Subcutaneous abdominal adipose tissue (tissue), 5 donors: ENCODE measurements around the gene ZDHHC6.

ENCODE experiments used
- H3K27ac ChIP-seq: one replicate; pipeline ENCODE4 v1.7.0; 2013; ENCODE audit warnings: low read depth, mild to moderate bottlenecking, inconsistent platforms, low read length, moderate library complexity
- H3K27me3 ChIP-seq, 5 donors: one replicate each; pipeline ENCODE4 v1.7.0; 2013; ENCODE audit warnings: low read length in 5 of 5, inconsistent platforms in 1 of 5; ENCODE audit not compliant: control insufficient read depth in 5 of 5, insufficient read depth in 4 of 5
- H3K36me3 ChIP-seq, 5 donors: one replicate each; pipeline ENCODE4 v1.7.0; 2013; ENCODE audit warnings: low read length in 5 of 5; ENCODE audit not compliant: control insufficient read depth in 5 of 5, insufficient read depth in 5 of 5
- H3K4me1 ChIP-seq, 5 donors: one replicate each; pipeline ENCODE4 v1.7.0; 2013; ENCODE audit warnings: low read length in 5 of 5, mild to moderate bottlenecking in 3 of 5, moderate library complexity in 1 of 5; ENCODE audit not compliant: control insufficient read depth in 5 of 5, insufficient read depth in 5 of 5
- H3K4me3 ChIP-seq, 5 donors: one replicate each; pipeline ENCODE4 v1.7.0; 2013; ENCODE audit warnings: low read length in 5 of 5, low read depth in 1 of 5
- H3K9ac ChIP-seq, 5 donors: one replicate each; pipeline ENCODE4 v1.7.0; 2013; ENCODE audit warnings: low read length in 5 of 5, mild to moderate bottlenecking in 4 of 5, moderate library complexity in 3 of 5
- H3K9me3 ChIP-seq, 5 donors: one replicate each; pipeline ENCODE4 v1.7.0; 2013; ENCODE audit warnings: low read length in 5 of 5; ENCODE audit not compliant: control insufficient read depth in 5 of 5
- donor health status: healthy.
- donor health status: healthy.
- donor health status: healthy.
- donor health status: healthy.
- donor health status: healthy.

ZDHHC6 gene, protein sequence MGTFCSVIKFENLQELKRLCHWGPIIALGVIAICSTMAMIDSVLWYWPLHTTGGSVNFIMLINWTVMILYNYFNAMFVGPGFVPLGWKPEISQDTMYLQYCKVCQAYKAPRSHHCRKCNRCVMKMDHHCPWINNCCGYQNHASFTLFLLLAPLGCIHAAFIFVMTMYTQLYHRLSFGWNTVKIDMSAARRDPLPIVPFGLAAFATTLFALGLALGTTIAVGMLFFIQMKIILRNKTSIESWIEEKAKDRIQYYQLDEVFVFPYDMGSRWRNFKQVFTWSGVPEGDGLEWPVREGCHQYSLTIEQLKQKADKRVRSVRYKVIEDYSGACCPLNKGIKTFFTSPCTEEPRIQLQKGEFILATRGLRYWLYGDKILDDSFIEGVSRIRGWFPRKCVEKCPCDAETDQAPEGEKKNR

DNA sequence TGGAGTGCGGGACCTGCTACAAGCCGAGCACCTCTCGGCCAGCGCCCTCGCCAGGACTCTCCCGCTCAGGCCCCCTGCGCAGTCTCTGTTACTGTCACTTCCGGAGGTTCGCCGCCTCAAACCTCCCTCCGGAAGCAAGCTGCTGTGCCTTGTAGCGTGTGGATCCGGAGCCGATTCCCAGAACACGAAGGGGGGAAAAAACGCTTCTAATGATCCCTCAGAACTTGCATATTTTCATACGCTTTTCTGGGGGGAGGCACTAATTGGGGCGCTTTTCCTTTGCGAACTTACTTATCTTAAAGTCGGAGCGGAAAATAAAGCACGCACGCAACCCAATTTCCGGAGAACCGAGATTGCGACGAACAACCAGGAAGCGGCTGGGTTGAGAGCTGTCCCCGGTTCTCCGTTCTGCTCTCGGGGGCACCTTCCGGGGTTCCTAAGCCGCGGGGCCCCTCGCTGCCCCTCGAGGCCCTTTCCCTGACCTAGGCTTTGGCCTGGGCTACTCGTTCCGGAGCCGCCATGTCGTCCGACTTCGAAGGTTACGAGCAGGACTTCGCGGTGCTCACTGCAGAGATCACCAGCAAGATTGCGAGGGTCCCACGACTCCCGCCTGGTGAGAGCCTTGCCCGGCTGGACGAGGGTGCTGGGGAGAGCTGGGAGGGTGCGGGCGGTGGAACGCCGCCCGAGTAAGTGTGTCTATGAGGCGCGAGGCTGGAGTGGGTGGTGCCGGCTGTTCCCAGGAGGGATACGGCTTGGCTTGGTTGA, at the start of gene ZDHHC6, which contains the start of gene VTI1A:
Gene ZDHHC6, minus strand, starts transcription at position 60 of the 765 bp plus-strand sequence. CDS start 1,478 bp downstream, outside the sequence.
Gene VTI1A, plus strand, starts transcription at position 361 of the 765 bp plus-strand sequence. Its CDS starts 159 bp downstream, at position 520.
- peaks cover 10 to 26% (median 20%) of the 10 kb centered on the region in 5 donors for H3K36me3 ChIP-seq
- peak within 1 kb of the TSS; percentile 95 for H3K27ac ChIP-seq
- no peaks in the 10 kb centered on the region for H3K9me3 ChIP-seq
- H3K9ac ChIP-seq, result peak within 1 kb of the TSS; percentile 90 to 100 (median 99)
- peaks cover 3 to 29% (median 25%) of the 10 kb centered on the region in 5 donors for H3K4me1 ChIP-seq
- H3K27me3 ChIP-seq, result no peaks in the 10 kb centered on the region
- peak within 1 kb of the TSS; percentile 94 to 100 (median 97) for H3K4me3 ChIP-seq

GRCh38 chr10:112492736-112493135, 46.0 kb upstream of the ZDHHC6 start:
- H3K4me1 ChIP-seq, result peaks cover 0 to 7% (median 4%) of the 10 kb centered on the region in 5 donors
- H3K36me3 ChIP-seq, result no peaks in the 10 kb centered on the region
- H3K9me3 ChIP-seq, result no peaks in the 10 kb centered on the region
- no peak overlapping the region for H3K4me3 ChIP-seq
- no peaks in the 10 kb centered on the region for H3K27me3 ChIP-seq
- H3K9ac ChIP-seq, result no peak overlapping the region
- no peak overlapping the region for H3K27ac ChIP-seq

- Histone ChIP-seq H3K36me3 (no peaks in the 10 kb centered on the region), H3K9me3 (no peaks in the 10 kb centered on the region), H3K4me3 (no peak overlapping the region), H3K27me3 (no peaks in the 10 kb centered on the region), H3K9ac (no peak overlapping the region), H3K27ac (no peak overlapping the region), H3K4me1 (peaks cover 0 to 7% (median 4%) of the 10 kb centered on the region in 5 donors)
These were observed 44.4 kb upstream of the ZDHHC6 start for GRCh38 chr10:112491144-112491543.

DNA sequence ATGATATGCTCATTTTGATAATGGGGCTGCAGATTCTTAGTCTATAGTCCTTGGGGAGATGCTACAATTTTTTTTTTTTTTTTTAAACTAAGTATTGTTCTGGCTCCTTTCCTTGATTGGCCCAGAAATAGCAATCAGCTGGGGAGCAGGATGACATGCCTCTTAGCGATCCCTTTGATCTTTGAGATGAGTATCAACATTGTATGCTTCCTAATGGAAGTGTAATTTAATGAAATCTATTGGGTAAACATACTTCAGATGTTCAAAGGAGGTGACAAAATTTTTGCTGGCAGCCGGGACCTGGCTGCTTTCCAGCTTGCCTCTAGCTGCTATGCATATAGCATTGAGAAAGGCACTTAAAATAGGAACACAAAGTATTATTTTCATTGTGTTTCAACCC, 43.8 kb upstream of the ZDHHC6 start:
- H3K4me3 ChIP-seq, result no peak overlapping the region
- H3K9me3 ChIP-seq, result no peaks in the 10 kb centered on the region
- no peak overlapping the region for H3K9ac ChIP-seq
- H3K36me3 ChIP-seq, result no peaks in the 10 kb centered on the region
- no peaks in the 10 kb centered on the region for H3K27me3 ChIP-seq
- H3K4me1 ChIP-seq, result peaks cover 0 to 7% (median 4%) of the 10 kb centered on the region in 5 donors
- H3K27ac ChIP-seq, result no peak overlapping the region

DNA sequence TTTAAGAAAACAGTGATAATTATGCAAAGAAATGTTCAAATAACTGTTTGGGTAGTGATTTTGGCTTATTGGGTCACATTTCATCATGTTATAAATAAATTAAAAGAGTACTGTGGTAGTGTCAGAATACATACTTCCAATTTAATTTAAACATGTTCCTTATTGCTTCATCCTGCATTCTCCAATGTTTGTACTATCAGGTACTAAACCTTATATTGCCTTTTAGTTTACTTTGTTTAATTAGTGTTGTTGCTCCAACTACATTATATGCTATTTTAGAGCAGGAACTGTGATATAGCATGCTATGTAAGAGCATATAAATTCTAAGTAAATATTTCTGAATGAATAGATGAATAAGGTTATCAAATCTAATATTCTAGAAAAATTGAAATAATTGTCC, 41.2 kb upstream of the ZDHHC6 start:
- H3K36me3 ChIP-seq, result no peaks in the 10 kb centered on the region
- no peak overlapping the region for H3K9ac ChIP-seq
- H3K4me3 ChIP-seq, result no peak overlapping the region
- no peaks in the 10 kb centered on the region for H3K27me3 ChIP-seq
- no peaks in the 10 kb centered on the region for H3K9me3 ChIP-seq
- H3K27ac ChIP-seq, result no peak overlapping the region
- peaks cover 0 to 7% (median 4%) of the 10 kb centered on the region in 5 donors for H3K4me1 ChIP-seq

DNA sequence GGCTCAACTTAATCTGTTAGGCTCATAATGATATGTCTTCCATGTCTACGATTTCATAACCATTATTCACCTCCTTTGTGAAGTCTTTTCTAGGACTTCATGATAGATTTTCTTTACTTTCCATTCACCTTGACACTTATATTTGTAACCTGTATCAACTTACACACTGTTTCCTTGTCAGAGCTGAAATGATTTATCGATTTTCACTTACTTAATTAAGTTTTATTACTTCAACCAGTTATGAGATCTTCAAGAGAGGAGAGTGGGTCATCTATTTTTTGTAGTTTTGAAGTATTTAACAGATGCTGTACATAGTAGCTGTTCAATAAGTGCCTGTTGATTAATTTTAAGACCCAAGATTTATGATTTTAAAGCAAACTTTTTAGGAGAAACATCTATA, 37.7 kb upstream of the ZDHHC6 start:
- no peaks in the 10 kb centered on the region for H3K27me3 ChIP-seq
- H3K9me3 ChIP-seq, result no peaks in the 10 kb centered on the region
- H3K4me3 ChIP-seq, result no peak overlapping the region
- no peak overlapping the region for H3K27ac ChIP-seq
- no peaks in the 10 kb centered on the region for H3K36me3 ChIP-seq
- H3K9ac ChIP-seq, result no peak overlapping the region
- H3K4me1 ChIP-seq, result no peaks in the 10 kb centered on the region

DNA sequence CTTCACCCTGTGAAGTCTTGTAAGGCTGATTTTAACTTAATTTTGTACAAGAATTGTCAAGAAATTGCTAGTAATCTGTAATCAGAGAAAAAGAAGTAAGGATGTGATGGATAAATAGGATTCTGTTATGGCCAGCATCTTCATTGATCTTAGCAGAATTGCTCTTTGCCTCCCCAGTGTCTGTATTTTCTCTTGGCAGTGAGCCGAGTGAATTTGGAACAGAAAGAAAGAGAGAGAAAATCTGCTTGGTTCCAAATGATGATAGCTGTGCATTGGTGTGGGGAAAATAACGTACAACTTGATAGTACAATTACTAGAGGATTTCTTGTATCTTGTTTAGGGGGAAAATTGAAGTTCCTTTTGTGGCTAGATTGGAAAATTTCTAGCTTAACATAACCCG, 34.9 kb upstream of the ZDHHC6 start:
- Histone ChIP-seq H3K9ac (no peak overlapping the region), H3K9me3 (no peaks in the 10 kb centered on the region), H3K4me1 (no peaks in the 10 kb centered on the region), H3K27me3 (no peaks in the 10 kb centered on the region), H3K4me3 (no peak overlapping the region), H3K36me3 (no peaks in the 10 kb centered on the region), H3K27ac (no peak overlapping the region)

DNA sequence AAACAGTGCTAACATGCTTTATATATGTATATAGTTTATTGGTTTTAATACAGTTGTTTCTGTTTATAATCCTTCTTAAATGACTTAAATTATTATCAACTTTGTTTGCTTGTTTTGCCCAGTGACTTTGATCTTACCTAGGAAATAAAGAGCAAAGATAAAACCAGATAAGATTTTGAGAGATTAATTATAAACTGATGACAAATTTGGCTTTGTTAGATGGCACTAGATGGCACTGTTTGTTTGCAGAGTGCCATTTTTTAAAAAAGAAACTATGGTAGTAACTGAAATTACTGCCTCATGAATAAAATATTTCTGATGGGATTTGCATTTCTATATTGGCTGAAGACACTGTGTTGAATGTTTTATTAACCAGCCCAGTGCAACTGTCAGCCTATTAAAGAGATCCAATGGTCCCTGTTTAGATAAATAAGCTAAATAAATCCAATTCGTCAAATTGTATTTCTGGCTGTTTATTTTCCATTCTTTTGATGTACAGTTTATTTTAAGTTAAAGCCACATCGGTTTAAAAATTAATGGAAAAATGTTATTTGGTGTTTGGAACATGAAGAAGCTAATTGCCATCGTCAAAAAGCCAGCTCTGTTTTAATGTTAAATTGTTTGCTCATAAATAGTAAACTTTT, 29.0 kb upstream of the ZDHHC6 start:
- Histone ChIP-seq H3K9ac (no peak overlapping the region), H3K4me3 (no peak overlapping the region)

GRCh38 chr10:112471878-112472487, 25.3 kb upstream of the ZDHHC6 start:
- H3K36me3 ChIP-seq, result peaks cover 0 to 10% (median 5%) of the 10 kb centered on the region in 5 donors
- H3K9me3 ChIP-seq, result no peaks in the 10 kb centered on the region
- peak overlapping the region in 1 of 5 donors; percentile 5 for H3K9ac ChIP-seq
- no peaks in the 10 kb centered on the region for H3K27me3 ChIP-seq
- peaks cover 0 to 9% (median 0%) of the 10 kb centered on the region in 5 donors for H3K4me1 ChIP-seq
- H3K27ac ChIP-seq, result no peak overlapping the region
- H3K4me3 ChIP-seq, result no peak overlapping the region

More for the DNA sequence above, 29.0 kb upstream of the ZDHHC6 start:
- Histone ChIP-seq H3K9me3 (no peaks in the 10 kb centered on the region), H3K27me3 (no peaks in the 10 kb centered on the region), H3K36me3 (no peaks in the 10 kb centered on the region), H3K27ac (no peak overlapping the region), H3K4me1 (peaks cover 0 to 9% (median 0%) of the 10 kb centered on the region in 5 donors)
